ENCODE data around the gene CECR2. TPM values are rescaled to one million over a fixed set of nuclear protein-coding genes. Genes with fewer than 3 reads are reported as not detected.

Gene CECR2
- total and polyA plus RNA-seq, 2 of the 8 experiments (the other 6 are each of a cell fraction or from before 2014, with no cell fraction given), result 18.3 to 123 TPM

DNA sequence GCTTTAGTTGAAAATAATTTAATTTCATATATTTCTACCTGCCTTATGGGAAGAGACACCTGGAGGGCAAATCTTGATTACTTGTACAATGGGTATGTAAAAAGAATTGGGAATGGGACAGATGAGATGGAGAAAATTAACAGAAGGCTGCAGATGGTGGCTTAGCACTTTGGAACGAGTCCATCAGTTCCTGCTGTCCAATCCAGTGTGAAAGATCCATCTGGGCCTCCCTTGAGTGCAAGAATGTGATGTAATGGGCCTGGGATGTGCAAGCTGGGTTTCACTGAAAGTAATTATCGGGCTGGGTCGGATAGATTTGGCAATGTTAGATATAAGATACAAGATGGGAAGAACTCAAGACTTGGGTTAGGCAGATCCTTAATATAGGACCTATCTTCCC is 42.0 kb downstream of the CECR2 start (continued):
- no peak for TF ChIP-seq CHD7 (IDR thresholded peaks at IDR 0.05; ENCODE audit: insufficient replicate concordance, low read length)
- no peak for TF ChIP-seq EP300 (IDR thresholded peaks at IDR 0.05; ENCODE audit: borderline replicate concordance in 1 of 2, low read depth in 2 of 2, low read length in 2 of 2)
- TF ChIP-seq KDM5A (IDR thresholded peaks at IDR 0.05; ENCODE audit: low read length), result no peak
- no peak for TF ChIP-seq MAFK (IDR thresholded peaks at IDR 0.05; ENCODE audit: low read depth, low read length)
- no peak for TF ChIP-seq SP4 (IDR thresholded peaks at IDR 0.05; ENCODE audit: low read length)
- TF ChIP-seq TCF12 (IDR thresholded peaks at IDR 0.05; ENCODE audit: low read depth, low read length), result no peak
- no peak for TF ChIP-seq EZH2 (IDR thresholded peaks at IDR 0.05; ENCODE audit: low read depth, low read length, severe bottlenecking)
- no peak for TF ChIP-seq JUN (IDR thresholded peaks at IDR 0.05; ENCODE audit: low read depth, low read length)
- TF ChIP-seq EGR1 (IDR thresholded peaks at IDR 0.05; ENCODE audit: borderline replicate concordance, low read depth, low read length), result no peak
- TF ChIP-seq GTF2F1 (IDR thresholded peaks at IDR 0.05; ENCODE audit: borderline replicate concordance, low read depth, low read length), result no peak
- no peak for TF ChIP-seq ASH2L (IDR thresholded peaks at IDR 0.05; ENCODE audit: low read length)
